ENCODE data around the gene PDGFC. TPM values are rescaled to one million over a fixed set of nuclear protein-coding genes. Genes with fewer than 3 reads are reported as not detected.

Gene PDGFC
- total and polyA plus RNA-seq, 4 donors, result 16.6 to 24.5 (median 22.7) TPM

DNA sequence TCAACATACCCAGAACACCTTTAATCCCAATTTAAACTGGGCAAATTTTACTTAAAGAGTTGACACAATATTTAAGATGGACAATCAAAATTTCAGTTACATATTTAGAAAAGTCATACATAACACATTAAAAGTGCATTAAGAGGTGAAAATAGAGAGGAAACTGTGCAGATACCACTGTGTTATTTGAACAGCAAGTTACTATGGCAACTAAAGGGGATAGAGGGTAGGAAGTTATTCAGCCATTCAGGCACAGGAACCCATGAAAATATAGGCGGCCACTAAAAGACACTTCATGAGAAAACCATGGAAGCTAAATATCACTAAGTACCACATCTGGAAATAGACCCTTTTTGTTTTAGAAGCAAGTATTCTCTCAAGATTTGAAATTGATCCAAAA is 75.1 kb downstream of the PDGFC start:
- Histone ChIP-seq H3K4me3 (ENCODE audit: low read depth, low read length) (no peak overlapping the region), H3K4me1 (ENCODE audit: control insufficient read depth, insufficient read depth, low read length) (no peaks in the 10 kb centered on the region), H3K36me3 (ENCODE audit: control insufficient read depth, insufficient read depth, low read length) (no peaks in the 10 kb centered on the region), H3K9me3 (ENCODE audit: control insufficient read depth, insufficient read depth, low read length) (no peaks in the 10 kb centered on the region), H3K27ac (ENCODE audit: low read depth, low read length) (no peak overlapping the region), H3K27me3 (ENCODE audit: control insufficient read depth, insufficient read depth, low read length) (no peaks in the 10 kb centered on the region)
- WGBS (ENCODE audit: insufficient coverage), result no CpG with 5 or more reads among the region's 1 CpG
- peak in 2 of 6 donors; percentile 15 to 52 for DNase-seq (ENCODE audit: low read depth in 4 of 6, low spot score in 6 of 6)

DNA sequence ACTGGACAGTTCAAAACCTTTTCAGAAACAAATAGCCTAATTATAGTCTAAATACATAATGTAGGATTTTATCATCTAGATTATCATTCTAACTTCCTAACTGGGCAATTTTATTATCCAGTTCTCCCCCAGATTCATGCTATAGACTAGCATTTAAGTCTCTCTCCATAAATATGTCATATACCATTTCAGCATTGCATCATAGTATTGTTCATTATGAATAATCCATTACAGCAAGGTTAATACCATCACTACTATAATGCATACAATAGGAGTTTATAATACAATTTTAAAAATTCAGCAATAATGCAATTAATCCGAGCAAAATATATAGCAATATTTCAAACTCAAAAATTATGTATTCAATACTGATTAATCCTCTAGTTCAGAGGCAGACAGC is 77.4 kb downstream of the PDGFC start:
- no peak for DNase-seq (ENCODE audit: low read depth in 4 of 6, low spot score in 6 of 6)
- WGBS (ENCODE audit: insufficient coverage), result no CpG with 5 or more reads among the region's 1 CpG
- no peak overlapping the region for H3K27ac ChIP-seq (ENCODE audit: low read depth, low read length)
- H3K4me1 ChIP-seq (ENCODE audit: control insufficient read depth, insufficient read depth, low read length), result no peaks in the 10 kb centered on the region
- no peaks in the 10 kb centered on the region for H3K27me3 ChIP-seq (ENCODE audit: control insufficient read depth, insufficient read depth, low read length)
- H3K4me3 ChIP-seq (ENCODE audit: low read depth, low read length), result no peak overlapping the region
- H3K9me3 ChIP-seq (ENCODE audit: control insufficient read depth, insufficient read depth, low read length), result no peaks in the 10 kb centered on the region
- H3K36me3 ChIP-seq (ENCODE audit: control insufficient read depth, insufficient read depth, low read length), result no peaks in the 10 kb centered on the region

DNA sequence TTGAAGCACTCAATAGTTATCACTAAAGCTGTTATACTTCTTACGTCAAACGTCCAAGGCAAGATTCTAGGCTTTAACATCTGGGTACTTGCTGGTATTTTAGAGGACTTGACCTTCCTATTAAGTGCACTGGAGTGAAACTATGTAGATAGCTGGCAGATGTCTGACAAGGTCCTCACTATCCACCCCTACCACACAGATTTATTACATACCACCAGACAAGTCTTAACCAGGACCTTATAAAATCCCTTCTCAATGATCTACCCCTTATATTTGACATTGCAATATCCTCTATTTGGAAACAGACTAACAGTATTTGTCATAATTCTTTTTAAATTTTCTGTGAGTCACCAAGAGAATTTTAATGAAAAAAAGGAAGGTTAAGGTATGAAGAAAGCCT is 78.8 kb downstream of the PDGFC start:
- Histone ChIP-seq H3K27me3 (ENCODE audit: control insufficient read depth, insufficient read depth, low read length) (no peaks in the 10 kb centered on the region), H3K4me1 (ENCODE audit: control insufficient read depth, insufficient read depth, low read length) (no peaks in the 10 kb centered on the region), H3K27ac (ENCODE audit: low read depth, low read length) (no peak overlapping the region), H3K9me3 (ENCODE audit: control insufficient read depth, insufficient read depth, low read length) (no peaks in the 10 kb centered on the region), H3K36me3 (ENCODE audit: control insufficient read depth, insufficient read depth, low read length) (no peaks in the 10 kb centered on the region), H3K4me3 (ENCODE audit: low read depth, low read length) (no peak overlapping the region)
- DNase-seq (ENCODE audit: low read depth in 4 of 6, low spot score in 6 of 6), result no peak
- WGBS (ENCODE audit: insufficient coverage), result no CpG with 5 or more reads among the region's 2 CpGs

DNA sequence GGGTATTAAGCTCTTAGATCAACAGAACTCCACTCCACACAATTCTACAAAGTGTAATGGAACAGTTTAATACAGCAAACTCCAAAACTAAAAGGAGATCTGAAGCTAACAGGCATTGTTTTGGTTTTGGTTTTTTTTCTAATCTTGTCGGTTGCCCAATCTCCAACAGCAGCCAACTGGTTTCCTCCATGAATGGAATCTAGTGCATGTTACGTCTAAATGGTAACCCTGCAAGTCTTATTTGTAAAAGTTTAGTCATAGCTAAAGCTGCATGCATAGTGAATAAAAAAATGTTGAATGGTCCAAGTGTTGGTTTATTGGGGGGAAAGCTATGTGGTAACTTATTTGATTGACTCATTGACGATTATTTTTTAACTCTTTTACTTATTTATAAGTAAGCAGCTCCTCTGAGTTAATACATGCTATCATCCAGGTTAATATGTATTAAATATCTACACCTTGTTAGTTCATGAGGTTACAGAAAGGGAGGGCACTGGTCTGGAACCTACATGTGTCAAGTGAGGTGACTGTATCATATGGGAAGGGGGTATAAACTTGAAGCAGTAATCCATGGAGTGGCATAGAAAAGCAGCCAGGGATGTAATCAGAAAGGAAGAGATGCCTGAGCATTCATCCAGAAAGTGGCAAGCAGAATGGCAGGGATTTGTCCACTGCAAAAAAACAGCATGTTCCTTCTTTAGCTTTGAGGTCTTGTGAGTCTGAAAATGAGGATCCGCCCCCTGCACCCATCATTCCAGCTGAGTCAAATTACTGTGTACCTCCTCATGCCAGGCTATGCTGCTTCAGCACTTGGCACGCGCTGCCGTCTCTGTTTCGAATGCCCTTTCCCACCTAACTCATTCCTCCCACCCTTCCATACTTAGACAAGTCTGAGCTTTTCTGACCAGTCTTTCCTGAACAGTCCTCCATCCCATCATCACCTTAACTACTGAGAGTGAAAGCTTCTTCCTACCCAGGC is 81.7 kb downstream of the PDGFC start:
- H3K36me3 ChIP-seq (ENCODE audit: control insufficient read depth, insufficient read depth, low read length), result no peaks in the 10 kb centered on the region
- no peaks in the 10 kb centered on the region for H3K9me3 ChIP-seq (ENCODE audit: control insufficient read depth, insufficient read depth, low read length)
- 87% methylated on average over 7 of the region's 8 CpGs for WGBS (ENCODE audit: insufficient coverage)
- H3K4me3 ChIP-seq (ENCODE audit: low read depth, low read length), result no peak overlapping the region
- no peaks in the 10 kb centered on the region for H3K4me1 ChIP-seq (ENCODE audit: control insufficient read depth, insufficient read depth, low read length)
- H3K27me3 ChIP-seq (ENCODE audit: control insufficient read depth, insufficient read depth, low read length), result no peaks in the 10 kb centered on the region
- no peak overlapping the region for H3K27ac ChIP-seq (ENCODE audit: low read depth, low read length)
- peak in 1 of 6 donors; percentile 5 for DNase-seq (ENCODE audit: low read depth in 4 of 6, low spot score in 6 of 6)

DNA sequence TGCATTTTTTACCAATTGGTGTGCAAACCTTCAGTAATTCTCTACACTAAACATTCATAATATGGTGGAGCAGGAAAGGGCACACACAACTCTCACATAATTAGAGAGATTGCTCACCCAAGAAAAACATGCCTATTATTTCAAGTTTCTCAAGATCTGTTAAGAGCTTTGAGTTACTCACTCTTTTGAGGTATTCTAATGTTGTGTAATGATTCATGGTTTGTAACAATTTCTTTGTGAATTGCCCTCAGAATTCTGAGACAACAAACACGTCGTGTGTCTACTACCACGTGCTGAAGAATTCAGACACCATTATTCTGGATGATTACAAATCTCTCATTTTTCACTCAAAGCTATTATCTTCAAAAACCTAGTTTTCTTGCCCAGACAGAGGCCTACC is 82.8 kb downstream of the PDGFC start:
- H3K27ac ChIP-seq (ENCODE audit: low read depth, low read length), result no peak overlapping the region
- no peak overlapping the region for H3K4me3 ChIP-seq (ENCODE audit: low read depth, low read length)
- no peaks in the 10 kb centered on the region for H3K4me1 ChIP-seq (ENCODE audit: control insufficient read depth, insufficient read depth, low read length)
- no peak for DNase-seq (ENCODE audit: low read depth in 4 of 6, low spot score in 6 of 6)
- no peaks in the 10 kb centered on the region for H3K36me3 ChIP-seq (ENCODE audit: control insufficient read depth, insufficient read depth, low read length)
- no peaks in the 10 kb centered on the region for H3K27me3 ChIP-seq (ENCODE audit: control insufficient read depth, insufficient read depth, low read length)
- no peaks in the 10 kb centered on the region for H3K9me3 ChIP-seq (ENCODE audit: control insufficient read depth, insufficient read depth, low read length)
- WGBS (ENCODE audit: insufficient coverage), result 63% methylated on average over 3 of the region's 3 CpGs

DNA sequence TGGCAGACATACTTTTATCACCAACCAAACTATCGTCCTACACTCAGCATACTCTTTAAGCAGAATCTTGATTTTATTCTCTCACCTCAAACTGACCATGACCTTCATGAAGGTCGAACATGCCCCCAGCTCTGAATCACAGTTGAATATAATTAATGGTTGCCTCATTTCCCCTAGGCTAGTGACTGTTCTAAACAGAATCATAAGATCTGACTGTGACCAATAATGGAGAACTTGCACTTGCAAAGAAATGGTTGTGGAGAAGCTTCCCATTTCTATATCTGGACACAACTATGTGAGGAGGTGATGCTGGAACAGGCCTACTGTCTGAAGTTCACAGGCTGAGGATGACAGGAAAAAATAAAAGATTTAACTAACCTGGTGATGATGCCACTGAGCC is 85.1 kb downstream of the PDGFC start:
- no peak overlapping the region for H3K4me3 ChIP-seq (ENCODE audit: low read depth, low read length)
- no peak overlapping the region for H3K27ac ChIP-seq (ENCODE audit: low read depth, low read length)
- H3K4me1 ChIP-seq (ENCODE audit: control insufficient read depth, insufficient read depth, low read length), result no peaks in the 10 kb centered on the region
- no peaks in the 10 kb centered on the region for H3K9me3 ChIP-seq (ENCODE audit: control insufficient read depth, insufficient read depth, low read length)
- no peaks in the 10 kb centered on the region for H3K27me3 ChIP-seq (ENCODE audit: control insufficient read depth, insufficient read depth, low read length)
- no peaks in the 10 kb centered on the region for H3K36me3 ChIP-seq (ENCODE audit: control insufficient read depth, insufficient read depth, low read length)
- no peak for DNase-seq (ENCODE audit: low read depth in 4 of 6, low spot score in 6 of 6)
- no CpG with 5 or more reads among the region's 2 CpGs for WGBS (ENCODE audit: insufficient coverage)

DNA sequence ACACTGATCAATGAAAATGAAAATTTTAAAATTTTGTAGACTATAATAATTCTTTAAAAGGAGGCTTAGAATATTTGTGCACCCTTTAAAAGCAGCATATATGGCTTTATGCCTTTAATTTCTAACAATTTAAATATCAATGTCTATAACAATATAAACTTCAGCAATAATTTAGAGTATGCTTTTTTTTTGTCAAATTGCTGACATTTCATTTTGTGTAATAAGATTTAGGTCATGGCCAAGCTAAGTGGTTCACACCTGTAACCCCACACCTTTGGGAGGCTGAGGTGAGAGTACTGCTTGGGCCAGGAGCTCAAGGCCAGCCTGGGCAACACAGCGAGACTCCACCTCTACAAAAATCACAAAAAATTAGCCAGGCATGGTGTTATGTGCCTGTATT is 86.2 kb downstream of the PDGFC start:
- Histone ChIP-seq H3K4me1 (ENCODE audit: control insufficient read depth, insufficient read depth, low read length) (no peaks in the 10 kb centered on the region), H3K9me3 (ENCODE audit: control insufficient read depth, insufficient read depth, low read length) (peaks cover under 1% of the 10 kb centered on the region), H3K4me3 (ENCODE audit: low read depth, low read length) (no peak overlapping the region), H3K36me3 (ENCODE audit: control insufficient read depth, insufficient read depth, low read length) (no peaks in the 10 kb centered on the region), H3K27ac (ENCODE audit: low read depth, low read length) (no peak overlapping the region), H3K27me3 (ENCODE audit: control insufficient read depth, insufficient read depth, low read length) (no peaks in the 10 kb centered on the region)
- WGBS (ENCODE audit: insufficient coverage), result no CpG with 5 or more reads among the region's 1 CpG
- no peak for DNase-seq (ENCODE audit: low read depth in 4 of 6, low spot score in 6 of 6)

DNA sequence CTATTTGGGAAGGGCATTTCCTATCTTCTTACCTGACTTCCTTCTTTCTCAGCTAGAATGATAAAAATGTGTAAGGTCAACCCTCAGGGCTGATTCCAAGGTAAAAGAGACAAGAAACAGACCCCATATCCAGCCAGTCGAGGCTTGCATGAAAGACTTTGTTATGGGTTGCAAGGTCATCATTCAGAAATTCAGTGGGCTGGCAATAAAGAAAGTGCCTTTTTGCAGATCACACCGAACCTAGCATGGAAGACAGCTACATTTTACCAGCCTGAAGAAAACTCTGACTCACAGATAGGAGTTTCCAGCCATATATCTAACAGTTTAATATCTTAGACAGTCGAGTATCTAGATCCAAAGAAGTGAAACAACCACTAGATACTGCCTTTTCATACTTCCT is 87.4 kb downstream of the PDGFC start:
- Histone ChIP-seq H3K27me3 (ENCODE audit: control insufficient read depth, insufficient read depth, low read length) (no peaks in the 10 kb centered on the region), H3K9me3 (ENCODE audit: control insufficient read depth, insufficient read depth, low read length) (peaks cover 5% of the 10 kb centered on the region), H3K4me3 (ENCODE audit: low read depth, low read length) (no peak overlapping the region), H3K27ac (ENCODE audit: low read depth, low read length) (no peak overlapping the region), H3K4me1 (ENCODE audit: control insufficient read depth, insufficient read depth, low read length) (no peaks in the 10 kb centered on the region), H3K36me3 (ENCODE audit: control insufficient read depth, insufficient read depth, low read length) (no peaks in the 10 kb centered on the region)
- 83% methylated on average over 1 of the region's 3 CpGs for WGBS (ENCODE audit: insufficient coverage)
- no peak for DNase-seq (ENCODE audit: low read depth in 4 of 6, low spot score in 6 of 6)

DNA sequence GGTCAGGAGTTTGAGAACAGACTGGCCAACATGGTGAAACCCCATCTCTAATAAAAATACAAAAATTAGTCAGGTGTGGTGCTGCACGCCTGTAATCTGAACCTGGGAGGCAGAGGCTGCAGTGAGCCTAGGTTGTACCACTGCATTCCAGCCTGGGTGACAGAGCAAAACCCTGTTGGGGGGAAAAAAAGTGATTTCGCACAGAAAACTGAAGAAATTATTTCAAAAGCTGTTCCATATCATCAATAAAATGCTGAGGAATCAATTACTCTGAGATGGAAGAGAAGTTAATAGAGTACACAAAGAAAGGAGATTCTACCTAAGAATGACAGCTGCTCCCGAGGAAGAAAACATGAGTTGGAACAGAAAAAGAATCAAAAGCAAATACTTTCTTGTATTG is 95.9 kb downstream of the PDGFC start:
- no peak overlapping the region for H3K27ac ChIP-seq (ENCODE audit: low read depth, low read length)
- H3K9me3 ChIP-seq (ENCODE audit: control insufficient read depth, insufficient read depth, low read length), result peaks cover 5% of the 10 kb centered on the region
- H3K4me1 ChIP-seq (ENCODE audit: control insufficient read depth, insufficient read depth, low read length), result no peaks in the 10 kb centered on the region
- H3K4me3 ChIP-seq (ENCODE audit: low read depth, low read length), result no peak overlapping the region
- WGBS (ENCODE audit: insufficient coverage), result 100% methylated on average over 1 of the region's 3 CpGs
- no peaks in the 10 kb centered on the region for H3K27me3 ChIP-seq (ENCODE audit: control insufficient read depth, insufficient read depth, low read length)
- DNase-seq (ENCODE audit: low read depth in 4 of 6, low spot score in 6 of 6), result no peak
- H3K36me3 ChIP-seq (ENCODE audit: control insufficient read depth, insufficient read depth, low read length), result no peaks in the 10 kb centered on the region

DNA sequence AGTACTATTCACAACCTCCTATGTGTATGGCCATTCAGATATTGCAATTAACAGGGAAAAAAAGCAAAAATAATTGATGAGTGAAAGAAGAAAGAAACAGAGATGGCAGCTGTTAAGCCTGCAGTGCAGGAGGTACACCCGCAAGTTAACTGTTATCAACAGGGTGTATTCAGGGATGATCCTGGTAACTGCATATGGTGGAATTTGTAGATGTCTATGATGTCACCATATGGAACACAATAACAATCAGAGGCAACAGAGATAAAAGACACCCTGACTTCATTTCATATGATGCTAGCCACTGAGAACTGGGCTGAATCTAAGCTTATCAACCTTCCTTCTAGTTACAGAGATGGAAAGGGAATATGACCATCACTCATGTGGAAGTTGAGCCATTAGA is 96.5 kb downstream of the PDGFC start:
- H3K27ac ChIP-seq (ENCODE audit: low read depth, low read length), result no peak overlapping the region
- WGBS (ENCODE audit: insufficient coverage), result 100% methylated on average over 1 of the region's 1 CpG
- no peak for DNase-seq (ENCODE audit: low read depth in 4 of 6, low spot score in 6 of 6)
- H3K36me3 ChIP-seq (ENCODE audit: control insufficient read depth, insufficient read depth, low read length), result no peaks in the 10 kb centered on the region
- H3K9me3 ChIP-seq (ENCODE audit: control insufficient read depth, insufficient read depth, low read length), result peaks cover 1% of the 10 kb centered on the region
- no peaks in the 10 kb centered on the region for H3K4me1 ChIP-seq (ENCODE audit: control insufficient read depth, insufficient read depth, low read length)
- no peak overlapping the region for H3K4me3 ChIP-seq (ENCODE audit: low read depth, low read length)
- H3K27me3 ChIP-seq (ENCODE audit: control insufficient read depth, insufficient read depth, low read length), result no peaks in the 10 kb centered on the region

Measured in spinal cord (tissue), 10 donors.